DMS153 treated with DMSO at 0.1 percent for 48 hours (cell line): ENCODE data around the gene SBNO1.
"Not testable (repeated sequence)": the region's sequence is repeated elsewhere in the genome, so short reads cannot be mapped to it uniquely, and the experiment has no call there.

Experiments used
- DNase-seq: peaks from one replicate; lab custom pipeline; 2025; ENCODE audit not compliant: unreplicated experiment; lab: John Stamatoyannopoulos, UW

The SBNO1 gene

GRCh38 chr12:123250471-123251383 lies 113.9 kb downstream of the SBNO1 start:
- DNase-seq: peak; percentile 19

- not testable (repeated sequence) for DNase-seq
Observed at GRCh38 chr12:123248996-123249741, 115.5 kb downstream of the SBNO1 start.

GRCh38 chr12:123248129-123248528 lies 116.5 kb downstream of the SBNO1 start:
- not testable (repeated sequence) for DNase-seq

GRCh38 chr12:123245678-123246077 lies 119.0 kb downstream of the SBNO1 start:
- no peak for DNase-seq

- no peak for DNase-seq
Observed at GRCh38 chr12:123243671-123244262, 120.9 kb downstream of the SBNO1 start.

GRCh38 chr12:123242116-123242904 lies 122.3 kb downstream of the SBNO1 start:
- DNase-seq: peak; percentile 41
